Fibroblast of lung (primary cell): ENCODE results near the gene ZNF532. TPM values are rescaled to one million over a fixed set of nuclear protein-coding genes. Genes with fewer than 3 reads are reported as not detected.

Experiments used
- DNase-seq, 2 donors: peaks; one replicate each; pipeline versions ENCODE4 v3.0.0 to v3.0.0-alpha.2; 2010; ENCODE audit warnings: low read depth in 2 of 2
- H2AFZ ChIP-seq: 2 replicates; pipeline ENCODE4 v1.5.1; 2012; ENCODE audit warnings: low read length, control low read depth, inconsistent platforms
- H3K27ac ChIP-seq: 2 replicates; pipeline ENCODE4 v1.5.1; 2011; ENCODE audit warnings: low read length, control low read depth; ENCODE audit not compliant: insufficient read depth
- H3K27me3 ChIP-seq: 2 replicates; pipeline ENCODE4 v1.5.1; 2011; ENCODE audit warnings: mild to moderate bottlenecking, low read length; ENCODE audit not compliant: control insufficient read depth, insufficient read depth
- H3K36me3 ChIP-seq: 2 replicates; pipeline ENCODE4 v1.5.1; 2011; ENCODE audit warnings: low read length; ENCODE audit not compliant: control insufficient read depth, insufficient read depth
- H3K4me1 ChIP-seq: 2 replicates; pipeline ENCODE4 v1.5.1; 2011; ENCODE audit warnings: low read length; ENCODE audit not compliant: control insufficient read depth, insufficient read depth; ENCODE audit errors: extremely low read depth
- H3K4me2 ChIP-seq: 2 replicates; pipeline ENCODE4 v1.5.1; 2011; ENCODE audit warnings: low read length, control low read depth; ENCODE audit not compliant: insufficient read depth; ENCODE audit errors: extremely low read depth
- H3K4me3 ChIP-seq, 4 experiments: fragments of 200-600 bp in 1 of 4; sonication (generic) in 1 of 4; replicated peaks in 1 of 4; 2 replicates each; pipeline ENCODE4 v1.5.1; 2011 to 2016; ENCODE audit warnings: low read length in 4 of 4, low read depth in 3 of 4, mild to moderate bottlenecking in 3 of 4, control low read depth in 2 of 4, inconsistent platforms in 1 of 4, mixed read lengths in 1 of 4; ENCODE audit not compliant: insufficient read depth in 1 of 4; ENCODE audit errors: control extremely low read depth in 1 of 4
- H3K79me2 ChIP-seq: 2 replicates; pipeline ENCODE4 v1.5.1; 2012; ENCODE audit warnings: mild to moderate bottlenecking, low read length, inconsistent platforms; ENCODE audit not compliant: control insufficient read depth, insufficient read depth
- H3K9ac ChIP-seq: 2 replicates; pipeline ENCODE4 v1.5.1; 2011; ENCODE audit warnings: mild to moderate bottlenecking, low read length, control low read depth; ENCODE audit not compliant: insufficient read depth
- H3K9me3 ChIP-seq: 2 replicates; pipeline ENCODE4 v1.5.1; 2012; ENCODE audit warnings: low read depth, low read length; ENCODE audit not compliant: control insufficient read depth, insufficient read depth
- H4K20me1 ChIP-seq: 2 replicates; pipeline ENCODE4 v1.5.1; 2011; ENCODE audit warnings: low read length; ENCODE audit not compliant: control insufficient read depth, insufficient read depth; ENCODE audit errors: extremely low read depth
- CTCF ChIP-seq, 2 donors: IDR thresholded peaks in 1 of 2; conservative IDR thresholded peaks in 1 of 2; 1 replicate in 1 of 2; 2 replicates in 1 of 2; pipeline ENCODE4 v1.5.1; 2011 to 2012; ENCODE audit warnings: low read length in 2 of 2, control low read depth in 1 of 2, inconsistent platforms in 1 of 2, low read depth in 1 of 2, mild to moderate bottlenecking in 1 of 2
- EZH2 ChIP-seq: IDR thresholded peaks from 2 replicates; pipeline ENCODE4 v1.5.1; 2012; ENCODE audit warnings: low read length, control low read depth, mild to moderate bottlenecking; ENCODE audit errors: missing control alignments
- polyA plus RNA-seq, 2 donors: library from polyadenylated mRNA; depleted of rRNA in 1 of 2; stranded (reverse) in 1 of 2; unstranded in 1 of 2; fragments of >200 nt; gene quantifications; 2 replicates each; pipeline ENCODE4 v1.2.1, GENCODE V29; 2011 to 2012; ENCODE audit warnings: missing spikeins in 1 of 2
- total RNA-seq: library from RNA; depleted of rRNA; stranded (reverse); fragments of >200 nt; gene quantifications from 2 replicates; pipeline ENCODE4 v1.2.1, GENCODE V29; 2014

Gene ZNF532
- total and polyA plus RNA-seq, 2 donors (not counting 1 experiment from before 2014, with no cell fraction given), result 57.3 to 64.6 TPM

GRCh38 chr18:58847383-58848071 is 17.1 kb upstream of the ZNF532 start:
- Histone ChIP-seq H3K36me3 (no peaks in the 10 kb centered on the region), H3K9ac (no peak overlapping the region), H3K27ac (no peak overlapping the region), H3K4me2 (no peak overlapping the region), H3K4me1 (no peaks in the 10 kb centered on the region), H3K9me3 (no peaks in the 10 kb centered on the region), H3K79me2 (no peaks in the 10 kb centered on the region), H3K27me3 (no peaks in the 10 kb centered on the region), H4K20me1 (no peaks in the 10 kb centered on the region), H3K4me3 (no peak overlapping the region), H2AFZ (no peak overlapping the region)
- DNase-seq, result no peak
- no peak for TF ChIP-seq EZH2
- no peak for TF ChIP-seq CTCF (conservative IDR thresholded peaks at IDR 0.05 in 1 of 2, IDR thresholded peaks at IDR 0.05 in 1 of 2; ENCODE audit: low read depth in 1 of 2, low read length in 2 of 2)

- Histone ChIP-seq H3K9me3 (no peaks in the 10 kb centered on the region), H3K4me1 (no peaks in the 10 kb centered on the region), H3K27me3 (no peaks in the 10 kb centered on the region), H3K4me2 (no peak overlapping the region), H3K4me3 (no peak overlapping the region), H3K36me3 (no peaks in the 10 kb centered on the region), H3K79me2 (no peaks in the 10 kb centered on the region), H4K20me1 (no peaks in the 10 kb centered on the region), H3K9ac (no peak overlapping the region), H3K27ac (no peak overlapping the region), H2AFZ (no peak overlapping the region)
- TF ChIP-seq CTCF (conservative IDR thresholded peaks at IDR 0.05 in 1 of 2, IDR thresholded peaks at IDR 0.05 in 1 of 2; ENCODE audit: low read depth in 1 of 2, low read length in 2 of 2) (no peak), EZH2 (no peak)
- peak in 1 of 2 donors; percentile 91 for DNase-seq
Measured at GRCh38 chr18:58848685-58849084, 16.0 kb upstream of the ZNF532 start.

GRCh38 chr18:58850786-58851469 is 13.7 kb upstream of the ZNF532 start:
- no peak overlapping the region for H2AFZ ChIP-seq
- H3K36me3 ChIP-seq, result no peaks in the 10 kb centered on the region
- DNase-seq, result peak in 1 of 2 donors; percentile 49
- H3K27me3 ChIP-seq, result no peaks in the 10 kb centered on the region
- TF ChIP-seq EZH2 (no peak), CTCF (conservative IDR thresholded peaks at IDR 0.05 in 1 of 2, IDR thresholded peaks at IDR 0.05 in 1 of 2; ENCODE audit: low read depth in 1 of 2, low read length in 2 of 2) (no peak)
- no peak overlapping the region for H3K9ac ChIP-seq
- H3K4me3 ChIP-seq, result no peak overlapping the region
- no peak overlapping the region for H3K4me2 ChIP-seq
- no peaks in the 10 kb centered on the region for H3K79me2 ChIP-seq
- H3K9me3 ChIP-seq, result no peaks in the 10 kb centered on the region
- H3K27ac ChIP-seq, result no peak overlapping the region
- H4K20me1 ChIP-seq, result no peaks in the 10 kb centered on the region
- no peaks in the 10 kb centered on the region for H3K4me1 ChIP-seq
